LNCaP clone FGC (cell line): ENCODE data around the gene HSD17B11.

Experiments
- DNase-seq: peaks from one replicate; pipeline ENCODE4 v3.0.0-alpha.2; 2011; ENCODE audit warnings: low read depth
- H3K4me3 ChIP-seq: 2 replicates; pipeline ENCODE4 v1.5.1; 2011; ENCODE audit warnings: mild to moderate bottlenecking, low read depth, low read length, control low read depth
- CTCF ChIP-seq: IDR thresholded peaks from 2 replicates; pipeline ENCODE4 v1.5.1; 2012; ENCODE audit warnings: mild to moderate bottlenecking; ENCODE audit not compliant: control insufficient read depth, insufficient read depth; ENCODE audit errors: extremely low read depth

The HSD17B11 gene

GRCh38 chr4:87390891-87391575, at the start of gene HSD17B11:
HSD17B11 (minus strand) TSS chr4:87391188; CDS start chr4:87391070, 118 bp downstream.
- H3K4me3 ChIP-seq: peak within 1 kb of the TSS; percentile 59
- TF ChIP-seq CTCF: peak; percentile 10
- DNase-seq: peak; percentile 62

GRCh38 chr4:87433342-87433741, 42.4 kb upstream of the HSD17B11 start:
- TF ChIP-seq CTCF: no peak
- no peak for DNase-seq
- H3K4me3 ChIP-seq: no peak overlapping the region

GRCh38 chr4:87430038-87430437, 39.0 kb upstream of the HSD17B11 start:
- DNase-seq: no peak
- H3K4me3 ChIP-seq: no peak overlapping the region
- no peak for TF ChIP-seq CTCF

GRCh38 chr4:87428979-87429378, 38.0 kb upstream of the HSD17B11 start:
- no peak for TF ChIP-seq CTCF
- DNase-seq: no peak
- no peak overlapping the region for H3K4me3 ChIP-seq

GRCh38 chr4:87427518-87427868, 36.5 kb upstream of the HSD17B11 start:
- no peak for DNase-seq
- TF ChIP-seq CTCF: no peak
- H3K4me3 ChIP-seq: no peak overlapping the region

GRCh38 chr4:87426865-87427517, 36.0 kb upstream of the HSD17B11 start:
- DNase-seq: no peak
- no peak overlapping the region for H3K4me3 ChIP-seq
- TF ChIP-seq CTCF: no peak
